ENCODE results near the gene PPP3R1.

The PPP3R1 gene, protein sequence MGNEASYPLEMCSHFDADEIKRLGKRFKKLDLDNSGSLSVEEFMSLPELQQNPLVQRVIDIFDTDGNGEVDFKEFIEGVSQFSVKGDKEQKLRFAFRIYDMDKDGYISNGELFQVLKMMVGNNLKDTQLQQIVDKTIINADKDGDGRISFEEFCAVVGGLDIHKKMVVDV

DNA sequence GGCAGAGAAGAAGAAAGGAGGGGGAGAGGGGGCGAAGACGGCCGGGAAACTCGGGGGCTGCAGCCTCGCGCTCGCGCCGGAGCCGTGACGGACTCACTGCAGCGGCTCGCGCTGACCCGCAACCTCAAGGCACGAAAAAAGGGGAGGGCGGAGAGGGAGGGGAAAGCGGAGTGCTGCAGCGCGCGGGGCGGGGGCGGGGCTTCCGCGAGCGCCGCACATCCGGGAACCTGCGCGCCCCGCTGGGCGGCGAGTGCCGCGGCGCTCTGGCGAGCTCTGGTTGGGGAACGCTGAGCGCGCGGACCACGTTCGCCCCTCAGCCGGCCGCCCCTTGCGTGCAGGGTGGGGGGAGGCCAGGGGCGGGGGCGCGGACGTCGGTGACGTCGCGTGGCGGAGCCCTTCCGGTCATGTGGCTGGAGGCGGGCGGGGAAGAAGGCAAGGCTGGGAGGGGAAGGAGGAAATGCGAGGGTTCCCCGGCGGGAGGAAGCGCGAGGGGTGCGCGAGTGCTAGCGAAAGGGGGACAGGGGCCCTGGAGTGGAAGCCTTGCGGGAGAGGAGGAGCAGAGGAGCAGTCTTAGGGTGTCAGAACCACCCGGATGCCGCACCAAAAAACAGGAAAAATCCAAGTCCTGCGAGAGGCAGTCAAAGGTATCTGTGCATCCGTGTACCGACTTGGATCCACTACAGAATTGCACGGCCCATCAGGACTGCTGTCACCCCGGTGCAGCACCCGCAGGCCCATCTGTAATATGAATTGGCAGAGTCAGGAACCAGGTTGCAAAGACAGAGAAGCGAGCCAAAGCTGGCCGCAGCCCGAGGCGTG, at the start of gene PPP3R1:
Gene PPP3R1, minus strand, starts transcription at position 133 of the 819 bp plus-strand sequence. CDS start 405 bp downstream, outside the sequence.
- H3K27ac ChIP-seq = peak within 1 kb of the TSS; percentile 93
- DNase-seq (ENCODE audit: low read depth, low spot score) = peak; percentile 84

DNA sequence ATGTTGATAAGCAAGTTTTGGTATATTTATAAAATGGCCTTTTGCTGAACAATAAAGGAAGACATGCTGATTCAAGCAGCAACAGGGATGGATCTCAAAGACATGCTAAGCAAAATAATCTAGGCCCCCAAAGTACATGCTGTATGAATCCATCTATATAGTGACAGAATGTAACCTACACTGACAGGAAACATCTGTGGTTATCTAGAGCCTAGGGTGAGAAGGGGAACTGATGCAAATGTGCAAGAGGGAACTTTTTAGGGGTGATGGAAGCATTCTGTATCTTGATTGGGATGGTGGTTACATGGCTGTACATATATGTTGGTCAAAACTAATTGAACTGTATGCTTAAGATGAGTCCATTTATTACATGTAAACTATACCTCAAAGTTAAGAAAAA, 43.2 kb upstream of the PPP3R1 start:
- H3K27ac ChIP-seq = no peak overlapping the region
- DNase-seq (ENCODE audit: low read depth, low spot score) = no peak

DNA sequence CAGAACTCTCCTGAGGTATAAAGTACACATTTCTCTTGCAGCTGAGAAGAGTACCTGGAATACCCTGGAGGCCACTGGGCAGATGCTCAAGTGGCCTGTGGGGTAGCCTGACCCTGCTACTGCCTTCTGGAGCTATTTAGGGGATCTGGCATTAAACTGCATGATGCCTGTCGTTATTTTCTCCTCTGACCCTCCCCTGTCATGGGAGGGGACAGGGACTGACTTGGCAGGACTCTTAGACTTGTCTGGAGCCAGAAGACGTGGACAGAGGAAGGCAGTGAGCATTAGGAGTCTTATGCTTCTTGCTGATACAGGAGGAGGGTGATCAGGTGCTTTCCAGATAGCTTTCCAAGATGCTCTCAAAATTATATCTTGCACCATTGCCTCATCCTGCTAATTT, 42.6 kb upstream of the PPP3R1 start:
- DNase-seq (ENCODE audit: low read depth, low spot score) = no peak
- no peak overlapping the region for H3K27ac ChIP-seq

DNA sequence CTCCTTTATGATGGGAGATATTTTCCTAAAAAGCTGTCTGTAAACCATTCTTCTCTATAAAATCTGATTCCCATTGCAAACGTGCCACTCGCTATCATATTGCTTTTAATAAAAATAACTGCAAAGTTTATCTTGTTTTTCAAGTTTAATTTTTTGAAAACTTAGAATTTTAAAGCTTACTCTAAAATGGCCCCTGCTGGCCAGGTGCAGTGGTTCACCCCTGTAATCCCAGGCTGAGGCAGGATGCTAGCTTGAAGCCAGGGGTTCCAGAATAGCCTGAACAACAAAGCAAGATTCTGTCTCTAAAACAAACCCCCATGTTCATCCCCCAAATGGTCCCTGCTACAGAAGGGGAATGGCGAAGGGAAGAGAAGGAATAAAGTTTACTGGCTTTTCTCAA, 41.9 kb upstream of the PPP3R1 start:
- no peak for DNase-seq (ENCODE audit: low read depth, low spot score)
- no peak overlapping the region for H3K27ac ChIP-seq

DNA sequence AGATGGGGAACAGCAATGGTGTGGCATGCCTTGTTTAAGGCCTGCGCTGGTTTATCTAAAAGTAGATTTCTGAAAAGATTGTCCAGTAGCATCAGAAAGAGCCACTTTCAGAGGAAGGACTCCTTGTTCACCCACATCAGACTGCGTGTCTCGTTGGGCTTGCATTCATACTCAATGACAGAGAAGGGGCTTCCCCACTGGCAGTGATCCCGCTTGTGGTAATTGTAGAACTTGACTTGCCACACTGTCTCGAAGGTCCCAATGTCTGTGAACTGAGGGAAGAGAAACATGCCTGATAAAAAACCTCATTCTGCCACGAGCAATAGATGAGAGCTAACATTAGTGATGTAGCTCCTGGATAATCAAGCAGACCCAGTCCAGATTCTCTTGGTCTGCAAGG, 41.4 kb upstream of the PPP3R1 start:
- no peak for DNase-seq (ENCODE audit: low read depth, low spot score)

DNA sequence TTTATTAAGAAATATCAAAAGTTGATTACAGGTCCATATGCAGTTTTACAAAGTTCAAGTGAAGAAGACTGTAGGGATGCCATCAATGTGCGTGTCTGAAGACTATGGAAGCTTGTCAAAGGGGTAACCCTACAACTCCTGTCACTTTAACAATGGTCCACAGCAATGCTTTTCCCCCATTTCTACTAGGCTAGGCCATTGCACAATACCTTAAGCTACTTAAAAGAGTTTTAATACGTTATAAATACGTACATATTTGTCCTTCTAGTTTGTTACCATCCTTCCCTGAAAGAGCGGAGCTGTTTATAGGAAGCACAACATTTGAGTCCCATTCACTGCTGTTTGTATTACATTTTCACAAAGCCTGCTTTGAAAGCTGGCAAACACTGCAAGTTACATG, 40.7 kb upstream of the PPP3R1 start:
- DNase-seq (ENCODE audit: low read depth, low spot score) = no peak
- no peak overlapping the region for H3K27ac ChIP-seq

More for the DNA sequence above, 41.4 kb upstream of the PPP3R1 start:
- no peak overlapping the region for H3K27ac ChIP-seq

DNA sequence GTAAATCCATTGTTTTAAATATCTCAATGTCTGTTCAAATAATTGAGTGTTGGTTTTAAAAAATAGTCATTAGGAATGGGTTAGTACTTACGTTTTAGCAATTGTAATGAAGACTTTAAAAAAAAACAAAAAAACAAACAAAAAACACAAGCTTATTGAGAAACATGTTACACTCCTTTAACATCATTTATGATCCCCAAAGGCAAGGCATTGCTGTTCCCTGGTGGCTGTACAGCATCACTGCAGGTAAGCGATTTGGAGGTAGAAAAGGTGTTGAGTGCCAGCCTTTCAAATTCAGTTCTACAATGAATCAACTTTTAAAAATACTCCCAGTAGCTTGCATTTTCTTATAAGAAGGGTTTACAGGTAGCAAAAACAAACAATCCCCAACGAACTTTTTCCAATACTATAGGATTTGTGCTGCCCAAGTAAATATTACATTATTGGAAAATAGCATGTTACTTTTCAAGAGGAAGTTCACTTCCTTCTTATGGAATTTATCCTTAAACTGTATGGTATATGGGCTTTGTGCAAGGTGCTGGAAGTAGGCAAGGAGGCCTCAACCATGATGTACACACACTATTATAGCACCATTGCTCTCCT, 39.9 kb upstream of the PPP3R1 start:
- no peak overlapping the region for H3K27ac ChIP-seq
- no peak for DNase-seq (ENCODE audit: low read depth, low spot score)

DNA sequence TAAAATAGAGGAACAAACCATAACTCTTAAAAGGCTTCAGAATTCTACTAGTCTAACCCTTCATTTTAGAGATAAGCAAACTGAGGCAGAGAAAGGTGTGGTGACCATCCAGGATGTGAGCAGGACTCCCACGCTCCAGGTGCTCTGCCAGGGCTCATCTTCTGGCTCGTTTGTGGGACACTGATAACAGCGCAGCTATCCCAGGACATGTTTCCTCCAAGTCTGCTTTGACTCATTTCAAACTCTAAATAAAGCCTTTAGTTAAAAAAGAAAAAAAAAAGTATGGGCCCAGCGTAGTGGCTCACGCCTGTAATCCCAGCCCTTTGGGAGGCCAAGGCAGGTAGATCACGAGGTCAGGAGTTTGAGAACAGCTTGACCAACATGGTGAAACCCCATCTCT, 39.0 kb upstream of the PPP3R1 start:
- no peak for DNase-seq (ENCODE audit: low read depth, low spot score)
- H3K27ac ChIP-seq = no peak overlapping the region

DNA sequence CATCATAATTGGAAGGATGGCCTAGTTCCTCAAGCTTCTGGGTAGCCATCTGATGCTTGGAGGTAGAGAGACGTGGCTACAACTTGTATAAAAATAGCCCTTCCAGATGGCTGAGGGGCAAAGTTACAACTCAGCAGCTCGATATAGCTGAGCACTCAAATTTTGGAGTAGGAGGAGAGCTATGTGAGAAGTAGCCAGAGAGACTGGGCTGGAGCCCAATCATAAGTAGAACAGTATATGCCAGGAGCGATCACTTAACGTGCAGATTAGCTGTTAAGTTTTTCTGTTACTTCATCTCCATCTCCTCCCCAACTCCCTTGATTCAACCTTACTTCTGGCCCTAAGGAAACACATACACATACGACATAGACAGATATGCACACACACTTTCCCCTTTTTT, 38.6 kb upstream of the PPP3R1 start:
- DNase-seq (ENCODE audit: low read depth, low spot score) = no peak
- no peak overlapping the region for H3K27ac ChIP-seq

DNA sequence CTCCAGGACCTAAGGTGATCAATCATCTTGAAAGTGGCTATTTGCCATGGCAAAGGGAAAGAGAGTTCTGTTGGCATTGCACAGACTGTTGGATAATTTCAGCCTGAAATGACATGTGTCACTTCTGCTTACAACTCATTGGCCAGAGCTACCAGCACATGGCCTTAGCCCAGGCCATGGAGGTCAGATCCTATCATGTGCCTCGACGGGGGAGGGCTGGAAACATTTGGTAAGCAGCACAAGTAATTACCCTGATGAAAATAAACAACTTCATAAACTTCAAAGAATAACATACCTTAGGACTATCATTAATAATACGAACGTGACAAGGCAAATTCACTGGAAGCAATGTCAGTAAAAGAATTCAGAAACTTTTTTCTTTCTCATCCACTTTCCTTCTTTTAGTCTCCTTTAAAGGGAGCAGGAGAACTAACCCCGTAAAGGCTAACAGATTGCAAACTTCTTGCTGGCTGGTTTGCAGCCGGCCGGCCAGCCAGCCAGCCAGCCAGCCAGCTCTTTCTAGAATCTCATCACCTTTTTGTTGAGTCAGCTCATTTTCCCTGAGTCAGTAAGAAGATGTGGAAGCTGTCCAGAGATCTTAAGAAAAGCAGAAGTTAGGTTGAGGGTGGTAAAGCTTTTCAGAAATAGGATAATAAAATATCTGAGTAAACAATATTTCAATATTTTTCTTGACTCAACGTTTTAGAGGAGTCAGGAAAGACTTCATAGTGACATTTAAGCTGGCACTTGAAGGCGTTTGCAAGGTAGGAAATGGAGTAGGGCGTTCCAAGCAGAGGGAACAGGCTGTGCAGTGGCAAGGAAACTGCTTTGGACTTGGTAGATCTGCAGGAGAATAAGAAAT, 35.5 kb upstream of the PPP3R1 start:
- H3K27ac ChIP-seq = no peak overlapping the region
- DNase-seq (ENCODE audit: low read depth, low spot score) = no peak

DNA sequence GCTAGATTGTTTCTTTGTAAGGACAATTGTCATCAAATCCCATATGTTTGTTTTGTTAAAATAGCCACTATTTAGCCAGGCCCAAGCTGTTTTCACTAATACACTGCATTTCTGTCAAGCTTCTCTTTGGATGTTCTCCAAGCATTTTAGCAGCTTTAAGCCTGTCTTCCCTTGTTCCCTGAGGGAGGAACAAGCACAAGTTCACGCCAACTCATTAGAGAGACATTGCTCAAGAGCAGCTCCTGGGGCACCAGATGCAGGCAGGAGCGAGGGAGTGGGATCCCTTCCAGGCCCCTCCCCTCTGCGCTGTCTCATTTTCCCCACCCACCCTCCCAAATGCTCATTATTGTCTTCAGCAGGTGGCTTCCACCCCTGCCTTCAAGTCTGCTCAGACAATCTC, 32.6 kb upstream of the PPP3R1 start:
- no peak for DNase-seq (ENCODE audit: low read depth, low spot score)
- no peak overlapping the region for H3K27ac ChIP-seq

DNA sequence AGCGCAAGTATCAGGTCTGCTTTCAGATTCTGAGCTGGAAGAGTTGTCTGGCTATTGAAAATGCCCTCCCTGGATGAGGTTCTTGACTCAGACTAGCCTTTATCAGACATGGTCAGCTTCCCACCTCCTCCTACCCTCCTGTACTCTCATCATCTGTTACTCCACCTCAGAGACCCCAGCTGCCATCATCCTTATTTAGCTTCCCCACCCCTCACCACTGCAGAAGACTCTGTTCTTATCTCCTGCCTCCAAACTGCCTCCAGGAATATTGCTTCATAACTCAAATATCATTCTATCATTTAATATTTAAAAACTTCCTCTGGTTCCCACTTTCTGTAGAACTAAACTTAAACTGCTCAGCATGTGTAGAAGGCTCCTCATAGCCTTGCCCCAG, 31.1 kb upstream of the PPP3R1 start:
- H3K27ac ChIP-seq = no peak overlapping the region
- DNase-seq (ENCODE audit: low read depth, low spot score) = no peak

DNA sequence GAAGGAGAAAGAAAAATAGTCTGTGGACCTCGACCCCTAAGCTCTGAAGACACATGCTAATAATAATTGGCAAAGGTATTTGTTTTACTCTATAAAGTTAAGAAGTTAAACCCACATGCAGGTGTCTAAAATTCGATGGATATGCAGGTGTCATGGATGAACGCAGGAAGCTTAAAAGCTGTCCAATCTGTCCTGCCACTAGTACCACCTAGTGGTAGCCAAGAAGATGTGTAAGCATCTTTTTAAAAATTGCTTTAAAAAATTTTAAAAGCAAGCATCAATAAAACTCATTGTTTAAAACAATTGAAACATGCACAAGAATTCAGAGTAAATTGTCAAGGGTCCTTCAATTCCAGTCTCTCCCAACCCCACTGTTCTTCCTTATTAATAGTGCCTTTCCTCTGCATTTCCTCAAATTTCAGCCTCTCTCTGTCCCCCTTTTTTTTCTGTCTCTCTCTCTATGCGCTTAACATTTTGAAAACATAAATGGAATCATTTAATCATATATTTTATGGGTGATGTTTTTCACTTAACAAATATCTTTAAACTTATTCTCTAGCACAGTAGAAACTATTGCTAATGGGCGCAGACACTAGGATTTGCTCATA, 30.6 kb upstream of the PPP3R1 start:
- H3K27ac ChIP-seq = no peak overlapping the region
- no peak for DNase-seq (ENCODE audit: low read depth, low spot score)

DNA sequence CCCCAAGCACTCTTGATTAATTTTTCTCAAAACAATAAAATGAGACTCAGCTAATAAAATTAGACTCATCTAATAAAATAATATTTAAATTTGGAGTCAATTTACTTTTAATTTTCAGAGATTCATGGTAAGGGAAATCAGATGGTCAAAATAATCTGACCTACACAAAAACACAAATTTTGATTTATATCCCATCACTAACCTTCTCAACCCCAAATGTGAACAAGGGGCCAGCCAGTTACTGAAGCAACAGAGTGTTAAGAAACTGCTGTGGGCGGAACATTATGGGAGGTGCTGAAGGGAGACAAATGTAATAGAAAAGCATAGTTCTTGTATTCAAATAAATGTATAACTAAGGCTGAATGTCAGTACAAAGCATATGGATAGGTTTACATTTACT, 28.5 kb upstream of the PPP3R1 start:
- no peak for DNase-seq (ENCODE audit: low read depth, low spot score)

DNA sequence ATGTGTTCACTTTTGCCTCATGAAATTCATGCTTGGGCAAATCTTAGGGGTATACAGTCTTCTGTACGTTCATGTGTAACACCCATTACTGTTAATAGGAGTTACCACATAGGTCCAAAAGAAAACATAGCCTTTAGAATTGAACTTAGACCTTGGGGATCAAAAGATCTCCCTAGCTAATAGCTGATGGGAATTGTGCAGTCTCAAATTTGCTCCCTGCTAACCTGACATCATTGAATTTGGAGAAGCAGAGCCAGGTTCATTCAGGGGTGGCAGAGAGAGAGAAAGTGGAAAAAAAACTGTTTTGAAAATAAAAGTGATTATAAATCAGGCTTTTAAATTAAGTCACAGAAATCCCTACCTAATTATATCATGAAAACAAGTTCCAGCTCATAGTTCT, 28.0 kb upstream of the PPP3R1 start:
- H3K27ac ChIP-seq = no peak overlapping the region
- DNase-seq (ENCODE audit: low read depth, low spot score) = no peak

More for the DNA sequence above, 28.5 kb upstream of the PPP3R1 start:
- H3K27ac ChIP-seq = no peak overlapping the region

DNA sequence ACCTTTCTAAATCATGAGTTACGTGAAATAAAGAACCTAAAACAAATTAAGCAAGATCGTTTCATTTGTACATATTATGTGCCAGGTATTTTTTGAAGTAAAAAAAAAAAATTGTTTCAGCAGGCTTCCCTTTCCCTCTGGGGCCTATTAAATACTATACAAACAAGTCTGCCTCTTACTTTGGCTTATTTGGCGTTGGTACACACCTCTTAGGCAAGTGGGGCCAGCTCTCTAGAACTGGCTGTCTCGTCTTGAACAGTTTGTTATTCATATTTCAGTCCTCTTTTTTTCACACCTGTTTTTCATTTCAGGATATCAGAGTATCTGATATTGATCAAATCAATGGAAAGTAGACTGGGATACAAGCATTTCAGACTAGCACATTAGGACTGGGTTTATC, 27.4 kb upstream of the PPP3R1 start:
- H3K27ac ChIP-seq = no peak overlapping the region
- DNase-seq (ENCODE audit: low read depth, low spot score) = no peak

DNA sequence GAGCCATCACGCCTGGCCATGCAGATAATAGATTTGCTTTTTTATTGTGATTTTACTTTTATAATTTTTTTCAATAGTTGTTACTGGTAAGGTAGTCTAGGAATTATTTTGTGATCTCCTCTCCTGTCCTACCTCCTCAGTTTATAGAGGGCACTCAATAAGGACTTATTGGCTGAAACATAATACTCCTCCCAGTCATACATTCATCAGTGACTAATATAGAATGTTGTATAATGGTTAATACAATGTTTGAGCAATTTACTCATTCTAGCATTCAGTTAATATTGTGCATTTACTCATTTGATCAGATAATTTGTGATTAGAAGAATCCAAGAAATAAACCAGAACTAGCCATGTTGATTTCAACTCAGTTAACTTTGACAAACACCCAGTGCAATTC, 25.8 kb upstream of the PPP3R1 start:
- DNase-seq (ENCODE audit: low read depth, low spot score) = no peak
- H3K27ac ChIP-seq = no peak overlapping the region

DNA sequence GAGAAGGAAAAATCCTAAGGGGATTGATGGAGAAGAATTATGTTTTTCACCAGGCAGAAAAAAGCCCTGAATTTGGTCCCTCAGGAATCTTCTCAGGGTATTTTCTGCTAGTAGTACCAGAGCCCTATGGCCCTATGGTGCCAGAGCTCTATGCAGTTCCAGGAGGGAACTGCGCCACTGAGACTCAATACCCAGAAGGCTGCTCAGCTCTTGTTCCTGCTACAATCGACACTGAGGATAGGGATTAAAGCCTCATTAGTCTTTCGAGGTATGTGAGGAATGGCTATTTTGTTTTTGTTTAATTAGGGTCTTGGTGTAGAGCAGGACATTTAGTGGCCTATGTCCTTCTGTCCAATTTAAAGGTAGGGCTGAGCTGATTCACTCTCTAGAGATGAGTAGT, 21.7 kb upstream of the PPP3R1 start:
- no peak for DNase-seq (ENCODE audit: low read depth, low spot score)
- no peak overlapping the region for H3K27ac ChIP-seq

DNA sequence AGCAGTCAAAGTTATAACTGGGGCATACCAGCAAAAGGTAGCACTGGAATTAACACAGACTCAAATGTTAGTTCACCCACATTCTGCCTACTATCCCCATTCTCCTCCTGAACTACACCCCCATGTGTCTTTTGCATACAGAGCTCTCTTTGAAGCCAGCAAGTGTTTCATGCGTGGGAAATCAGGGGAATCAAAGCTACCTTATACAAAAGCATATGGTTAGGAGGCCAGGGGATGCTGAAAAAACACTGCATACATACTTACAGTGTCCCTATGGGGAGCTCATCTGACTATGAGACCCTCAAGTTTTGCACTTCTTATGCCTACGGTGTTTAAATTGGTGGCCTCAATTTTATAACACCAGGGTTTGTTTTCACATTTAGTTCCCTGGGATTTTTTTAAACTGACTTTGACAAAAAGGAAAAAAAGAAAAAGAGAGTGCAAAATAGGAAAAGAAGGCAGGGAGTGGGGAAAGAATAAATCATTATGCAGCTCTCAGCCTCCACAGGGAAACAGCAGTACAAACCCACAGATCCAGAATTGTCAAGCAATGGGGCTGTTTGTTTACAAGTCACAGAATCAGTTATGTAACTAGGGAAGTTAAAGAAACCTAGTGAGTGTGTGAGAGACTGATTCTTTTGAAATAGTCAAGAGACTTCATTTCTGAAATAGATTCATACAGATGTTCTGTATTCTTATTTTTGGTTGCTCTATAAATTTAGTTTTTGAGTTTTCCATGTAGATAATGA, 20.1 kb upstream of the PPP3R1 start:
- DNase-seq (ENCODE audit: low read depth, low spot score) = no peak
- no peak overlapping the region for H3K27ac ChIP-seq

DNA sequence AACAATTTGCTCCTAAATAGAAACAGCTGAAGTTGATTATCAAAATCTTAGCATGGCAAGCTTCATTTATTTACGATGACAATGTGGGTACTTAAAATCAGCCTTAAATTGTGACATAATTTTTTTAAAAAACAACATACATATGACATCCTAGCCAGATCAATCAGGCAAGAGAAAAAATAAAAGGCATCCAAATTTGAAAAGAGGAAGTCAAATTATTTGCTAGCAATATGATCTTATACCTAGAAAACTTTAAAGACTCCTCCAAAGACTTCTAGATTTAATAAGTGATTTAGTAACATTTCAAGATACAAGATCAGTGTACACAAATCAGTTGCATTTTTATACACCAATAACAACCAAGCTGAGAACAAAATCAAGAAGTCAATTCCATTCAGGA, 14.3 kb upstream of the PPP3R1 start:
- no peak for DNase-seq (ENCODE audit: low read depth, low spot score)
- H3K27ac ChIP-seq = no peak overlapping the region

Measured in epithelial cell of prostate (primary cell).